ENCODE data around the gene NECTIN1.

DNA sequence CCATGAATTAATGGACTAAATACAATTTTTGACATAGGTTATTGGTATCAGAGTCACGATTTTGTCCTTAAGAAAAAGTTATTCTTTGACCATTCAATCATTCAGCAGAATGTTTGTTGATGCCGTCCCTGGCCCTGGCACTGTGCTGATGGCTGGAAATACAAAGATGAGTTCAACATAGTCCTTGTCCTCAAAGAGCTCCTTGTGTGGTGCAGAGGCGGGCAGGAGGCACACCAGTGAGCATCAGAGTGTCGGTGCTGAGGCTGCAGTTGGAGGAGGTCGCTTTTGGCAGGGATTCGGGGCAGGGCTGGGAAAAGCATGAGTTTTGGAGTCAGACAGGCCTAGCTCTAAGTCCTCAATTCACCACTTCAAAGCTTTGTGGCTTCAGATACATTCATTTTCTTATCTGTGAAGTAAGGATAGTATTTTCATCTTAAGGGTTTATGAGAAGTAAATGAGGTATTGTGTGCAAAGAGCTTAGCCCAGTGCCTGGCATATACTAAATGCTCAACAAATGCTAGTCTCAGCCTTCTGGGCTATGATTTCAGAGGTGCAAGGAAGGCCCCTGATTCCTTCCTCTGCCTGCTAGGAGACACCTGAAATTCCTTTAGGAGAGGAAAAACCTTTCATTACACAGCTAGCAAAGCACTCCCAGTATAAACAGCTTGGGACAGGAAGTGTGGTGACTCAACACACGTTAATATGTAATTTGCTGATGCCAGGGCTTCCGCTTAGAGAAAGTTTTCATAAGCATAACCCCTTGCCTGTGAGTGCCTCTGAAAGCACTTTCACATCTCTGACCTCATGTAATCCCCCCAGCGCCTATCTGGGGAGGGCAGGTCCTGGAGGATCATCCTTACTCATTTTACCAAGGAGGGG, 113.8 kb downstream of the NECTIN1 start:
- TF ChIP-seq EZH2 (IDR thresholded peaks at IDR 0.05) (no peak), POLR2AphosphoS5 (IDR thresholded peaks at IDR 0.05; ENCODE audit: borderline replicate concordance, low read depth, low read length) (no peak)

Measured in SK-N-MC (cell line).